H1 (cell line): ENCODE results near the gene EMP3. TPM values are rescaled to one million over a fixed set of nuclear protein-coding genes. Genes with fewer than 3 reads are reported as not detected.

Experiments
- ATF3 ChIP-seq: IDR thresholded peaks from 2 replicates; pipeline ENCODE4 v1.6.1; 2011; ENCODE audit warnings: low read depth, mild to moderate bottlenecking, low read length; ENCODE audit not compliant: insufficient read depth
- CEBPB ChIP-seq: IDR thresholded peaks from 2 replicates; pipeline ENCODE4 v1.6.1; 2012; ENCODE audit warnings: low read depth, low read length
- CTCF ChIP-seq, 3 experiments: IDR thresholded peaks; 1 replicate in 2 of 3; 2 replicates in 1 of 3; pipeline versions ENCODE4 v1.5.1 to v1.6.1; 2011; ENCODE audit warnings: low read length in 3 of 3, mild to moderate bottlenecking in 3 of 3, inconsistent platforms in 2 of 3, low read depth in 1 of 3, moderate library complexity in 1 of 3; ENCODE audit not compliant: insufficient read depth in 1 of 3; ENCODE audit errors: control extremely low read depth in 1 of 3
- GABPA ChIP-seq: IDR thresholded peaks from 2 replicates; pipeline ENCODE4 v1.6.1; 2011; ENCODE audit warnings: mild to moderate bottlenecking, low read length, moderate library complexity, borderline replicate concordance; ENCODE audit not compliant: insufficient read depth
- GTF2F1 ChIP-seq: IDR thresholded peaks from 2 replicates; pipeline ENCODE4 v1.6.1; 2012; ENCODE audit warnings: low read depth, low read length, improper control_type of control experiment, borderline replicate concordance
- KDM4A ChIP-seq: IDR thresholded peaks from one replicate; pipeline ENCODE4 v1.7.1; 2012; ENCODE audit warnings: low read depth, mild to moderate bottlenecking, moderate library complexity, low read length, inconsistent platforms; ENCODE audit not compliant: severe bottlenecking
- POLR2A ChIP-seq, 2 experiments: IDR thresholded peaks; 1 replicate in 1 of 2; 2 replicates in 1 of 2; pipeline ENCODE4 v1.6.1; 2011; ENCODE audit warnings: low read depth in 2 of 2, low read length in 2 of 2, mild to moderate bottlenecking in 2 of 2; ENCODE audit errors: control extremely low read depth in 1 of 2
- POLR2AphosphoS5 ChIP-seq: IDR thresholded peaks from 2 replicates; pipeline ENCODE4 v1.6.1; 2011; ENCODE audit warnings: low read depth, low read length
- RBBP5 ChIP-seq: IDR thresholded peaks from 2 replicates; pipeline ENCODE4 v1.7.1; 2012; ENCODE audit warnings: low read depth, mild to moderate bottlenecking, inconsistent platforms, low read length, moderate library complexity, borderline replicate concordance
- RNF2 ChIP-seq: fragments of 200-900, 300-1000 bp; sonication (generic); IDR thresholded peaks from 2 replicates; pipeline ENCODE4 v1.7.1; 2016; ENCODE audit warnings: borderline replicate concordance, low read depth, mild to moderate bottlenecking, antibody characterized with exemption, low read length; ENCODE audit not compliant: poor library complexity, severe bottlenecking; ENCODE audit errors: missing control alignments
- RXRA ChIP-seq: IDR thresholded peaks from 2 replicates; pipeline ENCODE4 v1.6.1; 2011; ENCODE audit warnings: low read depth, mild to moderate bottlenecking, low read length, moderate library complexity; ENCODE audit not compliant: insufficient read depth
- SAP30 ChIP-seq: fragments of 300-600 bp; sonication (generic); IDR thresholded peaks from 2 replicates; pipeline ENCODE4 v1.7.1; 2012; ENCODE audit warnings: low read length, moderate library complexity, mild to moderate bottlenecking, inconsistent platforms; ENCODE audit not compliant: insufficient read depth, insufficient replicate concordance
- SIRT6 ChIP-seq: IDR thresholded peaks from one replicate; pipeline ENCODE4 v1.7.1; 2012; ENCODE audit warnings: low read length, inconsistent platforms
- SIX5 ChIP-seq: IDR thresholded peaks from 2 replicates; pipeline ENCODE4 v1.6.1; 2011; ENCODE audit warnings: mild to moderate bottlenecking, low read depth, low read length
- SUZ12 ChIP-seq: fragments of 200-600 bp; sonication (generic); IDR thresholded peaks from 2 replicates; pipeline ENCODE4 v1.6.1; 2012; ENCODE audit warnings: mild to moderate bottlenecking, inconsistent platforms, low read length, moderate library complexity, mixed read lengths
- TAF7 ChIP-seq: optimal IDR thresholded peaks from 2 replicates; pipeline ENCODE3; 2011; ENCODE audit warnings: low read depth, mild to moderate bottlenecking, inconsistent platforms, low read length, moderate library complexity, borderline replicate concordance
- USF2 ChIP-seq: IDR thresholded peaks from 2 replicates; pipeline ENCODE4 v1.6.1; 2011; ENCODE audit warnings: low read length, improper control_type of control experiment
- YY1 ChIP-seq: IDR thresholded peaks from 2 replicates; pipeline ENCODE4 v1.6.1; 2011; ENCODE audit warnings: low read depth, mild to moderate bottlenecking, low read length
- polyA plus RNA-seq, 7 experiments: library from polyadenylated mRNA; depleted of rRNA in 3 of 7; stranded (reverse) in 5 of 7; unstranded in 2 of 7; fragments of >200 nt in 5 of 7; fragments of 200-250 nt in 2 of 7; gene quantifications; 1 replicate in 5 of 7; 2 replicates in 1 of 7; 4 replicates in 1 of 7; pipeline versions ENCODE4 v1.2.1 to v1.2.3, GENCODE V29; 2011 to 2013; ENCODE audit warnings: missing spikeins in 2 of 7, mixed read lengths in 2 of 7
- total RNA-seq: library from RNA; stranded (reverse); fragmentation: NEBNext Ultra II Directional; extraction: Animal tissue kit (Norgen Biotek cat#: 25700); gene quantifications from 2 replicates; pipeline ENCODE4 v1.2.1, GENCODE V29; 2021

EMP3 gene
- total and polyA plus RNA-seq, 2 of the 8 experiments (the other 6 are each of a cell fraction or from before 2014, with no cell fraction given), result 18.4 to 87.8 TPM

GRCh38 chr19:48290771-48291488 lies 34.4 kb upstream of the EMP3 start (continued):
- TF ChIP-seq RNF2 (no peak), KDM4A (no peak), SUZ12 (no peak), YY1 (no peak), CTCF (IDR thresholded peaks at IDR 0.05; ENCODE audit: control extremely low read depth in 1 of 3, insufficient read depth in 1 of 3, low read depth in 1 of 3, low read length in 3 of 3) (peak; percentile 93 to 98 (median 95)), SIX5 (no peak), SIRT6 (peak; percentile 37), GTF2F1 (no peak; the same call in 1 of the 2 replicates), POLR2AphosphoS5 (no peak), CEBPB (no peak), ATF3 (no peak), RXRA (no peak), SAP30 (no peak), POLR2A (IDR thresholded peaks at IDR 0.05; ENCODE audit: control extremely low read depth in 1 of 2, low read depth in 2 of 2, low read length in 2 of 2) (peak in 1 of 2 experiments; percentile 44; a peak in 1 of 3 replicates), GABPA (peak; percentile 65; the same call in 1 of the 2 replicates), USF2 (no peak), RBBP5 (no peak), TAF7 (no peak)
- TF ChIP-seq, all 59 proteins: peak for 17
